Body of pancreas (tissue), 4 donors: ENCODE results near the gene PRKAG2. TPM values are rescaled to one million over a fixed set of nuclear protein-coding genes. Genes with fewer than 3 reads are reported as not detected.
"Not testable (repeated sequence)": the region's sequence is repeated elsewhere in the genome, so short reads cannot be mapped to it uniquely, and the experiment has no call there.

Experiments
- ATAC-seq: fragments of 150-250 bp; one replicate; pipeline ENCODE4 v1.9.1; 2016
- DNase-seq, 4 donors: peaks; one replicate each; pipeline ENCODE4 v3.0.0-alpha.2; 2019
- H3K27ac ChIP-seq, 4 donors: fragments of 200-600 bp; sonication (generic); 1 replicate in 3 of 4; 2 replicates in 1 of 4; pipeline versions ENCODE4 v1.5.1 to v1.6.1; 2016 to 2019; ENCODE audit warnings: mild to moderate bottlenecking in 1 of 4, mixed read lengths in 1 of 4, moderate library complexity in 1 of 4
- H3K27me3 ChIP-seq, 2 donors: fragments of 200-600 bp; sonication (generic); one replicate each; pipeline ENCODE4 v1.6.0; 2016; ENCODE audit warnings: mild to moderate bottlenecking in 1 of 2
- H3K36me3 ChIP-seq, 2 donors: fragments of 200-600 bp; sonication (generic); replicated peaks in 1 of 2; 2 replicates each; pipeline ENCODE4 v1.5.1; 2016; ENCODE audit warnings: low read depth in 2 of 2; ENCODE audit not compliant: insufficient read depth in 1 of 2
- H3K4me1 ChIP-seq: fragments of 200-600 bp; sonication (generic); one replicate; pipeline ENCODE4 v1.6.0; 2016
- H3K4me3 ChIP-seq, 2 donors: fragments of 200-600 bp; sonication (generic); 1 replicate in 1 of 2; 2 replicates in 1 of 2; pipeline ENCODE4 v1.5.1; 2016 to 2019
- H3K9me3 ChIP-seq, 3 donors: fragments of 200-600 bp; sonication (generic); 1 replicate in 2 of 3; 2 replicates in 1 of 3; pipeline ENCODE4 v1.5.1; 2016
- CTCF ChIP-seq, 7 experiments: fragments of 450-650 bp in 4 of 7; fragments of 200-600 bp in 3 of 7; sonication (generic) in 3 of 7; IDR thresholded peaks; one replicate each; pipeline ENCODE4 v1.5.1; 2016 to 2019; ENCODE audit warnings: antibody characterized with exemption in 7 of 7
- POLR2A ChIP-seq, 3 donors: fragments of 450-650 bp; IDR thresholded peaks; one replicate each; pipeline ENCODE4 v1.6.1; 2016; ENCODE audit warnings: antibody characterized with exemption in 3 of 3, mild to moderate bottlenecking in 2 of 3
- WGBS, 2 donors: methylation state at CpG; one replicate each; pipeline ENCODE4 v1.1.5; 2017; 5-methylcytosine and 5-hydroxymethylcytosine counted together
- intact Hi-C: fragments of 100-400 bp; cut with DNase I; formaldehyde crosslinking; loops from one replicate; pipeline ENCODE4 v1.15.1; 2023
- total RNA-seq, 2 donors: library from RNA; depleted of rRNA; stranded (reverse); fragments of >200 nt; gene quantifications; one replicate each; pipeline ENCODE4 v1.1.0, GENCODE V29; 2016

Gene PRKAG2
- total RNA-seq, 2 donors from 2014 or later, result 9.9 to 24.4 TPM

- Histone ChIP-seq H3K4me1 (peaks cover 6% of the 10 kb centered on the region), H3K36me3 (no peaks in the 10 kb centered on the region), H3K27ac (no peak overlapping the region), H3K27me3 (no peaks in the 10 kb centered on the region), H3K4me3 (no peak overlapping the region), H3K9me3 (no peaks in the 10 kb centered on the region)
- intact Hi-C loops, result no loop called here
- DNase-seq (no peak), ATAC-seq (no peak)
- TF ChIP-seq POLR2A (IDR thresholded peaks at IDR 0.05) (no peak), CTCF (IDR thresholded peaks at IDR 0.05) (no peak)
- 80 to 81% methylated on average over 5 of the region's 5 CpGs for WGBS, 2 donors
These were observed 33.7 kb downstream of the PRKAG2 start for GRCh38 chr7:151843181-151843580.

DNA sequence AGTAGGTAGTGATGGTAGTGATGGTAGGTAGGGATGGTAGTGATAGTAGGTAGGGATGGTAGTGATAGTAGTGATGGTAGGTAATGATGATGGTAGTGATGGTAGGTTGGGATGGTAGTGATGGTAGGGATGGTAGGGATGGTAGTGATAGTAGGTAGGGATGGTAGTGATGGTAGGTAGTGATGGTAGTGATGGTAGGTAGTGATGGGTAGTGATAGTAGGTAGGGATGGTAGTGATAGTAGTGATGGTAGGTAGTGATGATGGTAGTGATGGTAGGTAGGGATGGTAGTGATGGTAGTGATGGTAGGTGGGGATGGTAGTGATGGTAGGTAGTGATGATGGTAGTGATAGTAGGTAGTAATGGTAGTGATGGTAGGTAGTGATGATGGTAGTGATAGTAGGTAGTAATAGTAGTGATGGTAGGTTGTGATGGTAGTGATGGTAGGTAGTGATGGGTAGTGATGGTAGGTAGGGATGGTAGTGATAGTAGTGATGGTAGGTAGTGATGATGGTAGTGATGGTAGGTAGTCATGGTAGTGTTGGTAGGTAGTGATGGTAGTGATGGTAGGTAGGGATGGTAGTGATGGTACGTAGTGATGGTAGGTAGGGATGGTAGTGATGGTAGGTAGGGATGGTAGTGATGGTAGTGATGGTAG, 35.4 kb downstream of the PRKAG2 start:
- H3K27me3 ChIP-seq, DNase-seq, H3K27ac ChIP-seq, intact Hi-C loops, ATAC-seq, H3K9me3 ChIP-seq, H3K4me3 ChIP-seq, H3K36me3 ChIP-seq: not testable (repeated sequence)
- peaks cover 12% of the 10 kb centered on the region for H3K4me1 ChIP-seq
- 86 to 92% methylated on average over 1 of the region's 1 CpG for WGBS, 2 donors

DNA sequence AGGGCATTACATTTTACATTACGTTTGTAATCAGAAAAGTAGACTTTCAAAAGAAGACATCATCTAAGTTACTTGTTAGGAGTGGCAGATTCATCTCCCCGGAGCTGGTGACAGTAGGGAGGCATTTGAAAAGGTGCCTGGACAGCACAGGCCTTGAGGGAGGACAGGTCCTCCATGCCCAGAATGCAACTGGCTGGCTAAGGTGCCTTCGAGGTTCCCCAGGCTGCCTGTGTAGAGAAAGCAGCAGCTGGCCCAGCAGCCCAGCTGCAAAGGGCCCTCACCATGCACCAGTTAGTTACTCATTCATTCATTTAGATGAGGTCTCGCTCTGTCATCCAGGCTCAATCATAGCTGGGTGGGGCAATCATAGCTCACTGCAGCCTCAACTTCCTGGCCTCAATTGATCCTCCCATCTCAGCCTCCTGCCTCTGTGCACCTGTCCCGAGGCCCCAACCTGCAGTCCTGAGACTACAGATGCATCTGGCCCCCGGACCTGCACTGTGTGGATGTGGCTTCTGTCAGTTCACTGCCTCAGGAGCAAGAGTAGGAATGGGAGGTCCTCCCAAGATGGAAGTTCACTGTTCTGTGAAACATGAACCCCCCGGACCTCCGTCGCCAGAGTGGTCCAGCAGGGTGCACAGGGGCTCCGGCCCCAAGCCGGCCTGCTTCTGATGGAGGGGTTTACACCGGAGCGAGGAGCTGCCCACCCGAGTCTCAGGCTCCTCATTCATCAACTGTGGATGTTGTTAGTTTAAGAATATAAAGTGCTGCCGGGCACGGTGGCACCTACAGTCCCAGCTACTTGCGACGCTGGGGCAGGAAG, 36.6 kb downstream of the PRKAG2 start:
- no peak for TF ChIP-seq POLR2A (IDR thresholded peaks at IDR 0.05)
- Histone ChIP-seq H3K9me3 (no peaks in the 10 kb centered on the region), H3K27ac (no peak overlapping the region), H3K4me1 (peaks cover 12% of the 10 kb centered on the region), H3K27me3 (no peaks in the 10 kb centered on the region), H3K4me3 (no peak overlapping the region), H3K36me3 (no peaks in the 10 kb centered on the region)
- whole genome bisulfite sequencing, 2 donors, result 89 to 91% methylated on average over 15 to 18 of the region's 18 CpGs
- DNase-seq, result no peak
- ATAC-seq, result no peak
- intact Hi-C loops, result no loop called here

- H3K9me3 ChIP-seq, result no peaks in the 10 kb centered on the region
- intact Hi-C loops, result no loop called here
- ATAC-seq, result no peak
- no peak overlapping the region for H3K27ac ChIP-seq
- TF ChIP-seq POLR2A (IDR thresholded peaks at IDR 0.05), result no peak
- TF ChIP-seq CTCF (IDR thresholded peaks at IDR 0.05), result no peak
- no peaks in the 10 kb centered on the region for H3K36me3 ChIP-seq
- WGBS, 2 donors, result 77 to 86% methylated on average over 13 of the region's 13 CpGs
- H3K4me1 ChIP-seq, result peaks cover 12% of the 10 kb centered on the region
- H3K27me3 ChIP-seq, result no peaks in the 10 kb centered on the region
- no peak overlapping the region for H3K4me3 ChIP-seq
- no peak for DNase-seq
These were observed 37.4 kb downstream of the PRKAG2 start for GRCh38 chr7:151839451-151839921.

GRCh38 chr7:151838861-151839381, 38.0 kb downstream of the PRKAG2 start:
- ATAC-seq (no peak), DNase-seq (peak in 1 of 4 donors; percentile 50)
- TF ChIP-seq POLR2A (IDR thresholded peaks at IDR 0.05) (no peak), CTCF (IDR thresholded peaks at IDR 0.05) (no peak)
- Histone ChIP-seq H3K9me3 (no peaks in the 10 kb centered on the region), H3K4me1 (peaks cover 12% of the 10 kb centered on the region), H3K27ac (no peak overlapping the region), H3K27me3 (no peaks in the 10 kb centered on the region), H3K4me3 (no peak overlapping the region), H3K36me3 (no peaks in the 10 kb centered on the region)
- WGBS, 2 donors, result 59 to 82% methylated on average over 16 to 17 of the region's 17 CpGs
- intact Hi-C loops, result no loop called here
